HS-27A (cell line): ENCODE data around the gene KLHDC8A.
A peak's percentile ranks its signal among the peaks of the same experiment; 100 is the strongest.
"Not testable (repeated sequence)": the region's sequence is repeated elsewhere in the genome, so short reads cannot be mapped to it uniquely, and the experiment has no call there.

Source experiments
- DNase-seq: peaks from one replicate; pipeline ENCODE4 v3.0.0-alpha.2; 2012; ENCODE audit warnings: low read depth, missing footprints

KLHDC8A gene

GRCh38 chr1:205318231-205318991 lies 38.3 kb downstream of the KLHDC8A start:
- DNase-seq, result no peak

DNA sequence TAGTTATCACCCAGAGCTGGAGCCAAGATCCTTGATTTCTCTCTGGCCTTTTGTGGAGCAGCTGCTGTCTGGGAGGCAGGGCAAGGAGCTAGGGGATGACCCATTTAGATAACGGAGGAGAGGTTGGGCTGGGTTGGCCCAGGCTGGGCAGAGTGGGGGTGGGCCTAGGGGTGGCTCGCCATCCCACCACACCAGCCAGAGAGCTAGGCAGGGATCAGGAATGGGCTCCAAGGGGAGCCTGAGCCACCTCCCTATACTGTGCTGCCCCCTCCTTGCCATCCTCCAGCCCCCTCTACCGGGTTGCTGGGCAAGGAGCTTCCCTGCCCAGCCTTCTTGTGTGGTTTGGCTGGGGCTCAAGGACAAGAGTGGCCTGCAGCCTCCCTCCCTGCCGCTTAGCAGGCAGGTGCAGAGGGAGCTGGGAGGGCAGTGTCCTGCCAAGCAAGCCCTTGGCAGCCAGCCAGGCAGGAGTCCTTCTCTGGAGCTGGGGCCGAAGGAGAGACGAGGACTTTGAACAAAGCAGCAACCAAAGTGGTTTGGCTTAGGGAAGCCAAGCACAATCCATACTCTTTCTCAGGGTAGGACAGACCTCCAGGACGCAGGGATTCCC lies 39.3 kb downstream of the KLHDC8A start:
- DNase-seq, result no peak

DNA sequence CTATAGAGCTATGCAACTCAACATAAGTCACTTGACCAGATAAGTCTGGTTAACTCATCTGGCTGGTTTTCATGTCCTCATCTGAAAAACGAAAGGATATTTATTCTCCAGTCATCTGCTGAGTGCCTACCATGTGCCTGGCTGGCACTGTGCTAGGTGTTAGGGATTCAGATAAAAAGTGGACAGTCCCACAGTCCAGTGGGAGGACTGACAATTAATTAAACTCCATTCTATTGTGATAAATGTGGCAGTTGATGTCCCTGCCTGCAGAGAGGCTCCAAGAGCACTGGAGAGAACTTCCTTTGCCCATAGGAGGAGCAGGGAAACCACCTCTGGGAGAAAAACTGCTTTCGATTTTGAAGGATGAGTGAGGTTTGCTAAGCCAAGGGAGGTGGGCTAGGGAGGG lies 40.6 kb downstream of the KLHDC8A start:
- DNase-seq, result no peak

DNA sequence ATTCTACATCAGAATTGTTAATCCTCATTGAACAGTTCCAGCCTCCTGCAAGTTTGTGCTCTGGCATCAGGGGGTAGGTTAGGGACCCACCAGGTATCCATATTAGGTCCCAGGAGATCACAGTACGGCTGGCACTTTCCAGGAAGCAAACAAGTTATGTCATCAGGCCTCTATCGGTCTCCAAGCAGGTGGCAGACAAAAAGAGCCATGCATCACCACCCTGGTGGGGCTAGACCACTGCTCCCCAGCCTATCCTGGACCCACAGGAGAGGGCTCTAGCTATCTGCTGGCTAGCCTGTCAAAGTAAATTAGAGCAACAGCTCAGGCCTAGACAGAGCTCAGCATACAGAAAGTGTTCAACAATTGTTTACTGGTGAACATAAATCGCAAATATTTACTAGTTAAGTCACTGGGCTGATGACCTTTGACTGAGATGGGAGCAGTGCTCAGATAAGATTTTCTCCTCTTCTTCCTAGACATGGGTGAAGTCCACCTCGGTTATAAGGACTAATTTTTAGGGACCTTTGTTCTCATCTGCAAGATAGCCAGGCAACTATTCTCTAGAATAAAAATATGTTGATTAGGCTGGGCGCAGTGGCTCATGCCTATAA lies 41.6 kb downstream of the KLHDC8A start:
- no peak for DNase-seq

- no peak for DNase-seq
Observed at GRCh38 chr1:205313563-205314308, 43.0 kb downstream of the KLHDC8A start.

- DNase-seq, result no peak
Observed at GRCh38 chr1:205312866-205313562, 43.7 kb downstream of the KLHDC8A start.

GRCh38 chr1:205310976-205311704 lies 45.6 kb downstream of the KLHDC8A start:
- no peak for DNase-seq

DNA sequence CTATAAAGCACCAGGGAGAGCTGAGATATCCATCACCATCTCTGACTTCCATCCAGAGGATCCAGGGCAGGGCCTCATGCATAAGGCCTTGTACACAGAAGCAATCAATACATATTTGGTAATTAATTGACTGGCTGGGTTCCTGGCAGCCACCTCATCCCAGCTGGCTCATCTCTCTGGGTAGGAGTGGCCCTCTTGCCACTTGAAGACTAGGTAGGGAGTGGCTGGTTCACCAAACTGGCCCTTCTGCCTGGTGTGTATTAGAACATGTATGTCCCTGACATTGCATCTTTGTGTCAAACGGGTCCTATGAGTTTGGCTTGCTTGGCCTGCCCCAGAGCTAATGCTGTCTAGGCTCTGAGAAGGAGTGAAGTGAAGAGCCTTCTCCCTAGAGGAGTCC lies 47.0 kb downstream of the KLHDC8A start:
- DNase-seq, result no peak

- DNase-seq, result no peak
Observed at GRCh38 chr1:205306929-205307566, 49.7 kb downstream of the KLHDC8A start.

- no peak for DNase-seq
Observed at GRCh38 chr1:205304695-205305070, 52.0 kb downstream of the KLHDC8A start.

GRCh38 chr1:205304046-205304694 lies 52.6 kb downstream of the KLHDC8A start:
- DNase-seq, result no peak

- DNase-seq, result no peak
Observed at GRCh38 chr1:205303247-205303888, 53.4 kb downstream of the KLHDC8A start.

DNA sequence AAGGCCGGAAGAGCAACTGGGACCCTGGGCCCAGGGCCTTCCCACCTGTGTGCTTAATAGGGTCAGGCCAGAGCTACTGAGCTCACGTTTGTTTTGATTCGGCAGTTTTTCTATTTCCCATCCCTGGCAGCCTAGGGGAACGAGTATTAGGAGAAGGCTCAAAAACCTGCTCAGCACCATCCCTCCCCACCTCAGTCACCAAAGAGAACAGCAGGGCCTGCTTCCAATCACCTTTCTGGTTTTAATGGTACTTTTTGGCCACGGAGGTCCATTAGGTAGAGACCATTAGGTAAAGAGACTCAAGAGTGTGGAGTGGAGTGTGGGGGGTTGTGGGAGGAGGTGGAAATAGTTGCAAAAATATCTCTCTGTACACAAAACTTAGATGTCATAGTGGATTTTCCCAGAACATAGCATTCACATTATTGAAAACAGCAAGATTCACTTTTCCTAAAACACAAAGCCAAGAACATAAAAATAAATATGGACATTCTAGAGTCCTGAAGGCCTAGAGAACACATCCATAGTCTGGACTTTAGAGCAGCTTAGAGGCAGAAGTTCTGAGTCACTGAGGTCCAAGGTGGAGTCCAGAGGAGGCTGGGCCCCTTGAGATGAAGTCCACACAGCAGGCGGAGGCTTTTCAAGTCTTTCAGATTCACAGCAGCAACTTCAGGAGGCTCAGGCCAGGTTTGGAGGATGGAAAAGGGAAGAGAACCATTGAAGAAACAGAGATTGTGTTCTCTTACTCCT lies 54.7 kb downstream of the KLHDC8A start:
- no peak for DNase-seq

GRCh38 chr1:205301205-205301821 lies 55.4 kb downstream of the KLHDC8A start:
- DNase-seq, result peak; percentile 89

DNA sequence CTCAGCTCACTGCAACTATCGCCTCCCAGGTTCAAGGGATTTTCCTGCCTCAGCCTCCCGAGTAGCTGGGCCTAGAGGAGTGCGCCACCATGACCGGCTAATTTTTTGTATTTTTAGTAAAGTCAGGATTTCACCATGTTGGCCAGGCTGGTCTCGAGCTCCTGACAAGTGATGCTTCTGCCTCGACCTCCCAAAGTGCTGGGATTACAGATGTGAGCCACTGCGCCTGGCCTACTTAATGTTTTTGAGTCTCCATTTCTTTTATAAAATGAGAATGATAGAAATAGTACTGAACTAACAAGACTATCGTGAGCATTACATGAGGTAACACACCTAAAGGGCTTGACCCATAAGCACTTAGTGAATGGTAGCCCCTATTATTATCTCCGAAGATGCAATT lies 56.6 kb downstream of the KLHDC8A start:
- DNase-seq, result no peak

DNA sequence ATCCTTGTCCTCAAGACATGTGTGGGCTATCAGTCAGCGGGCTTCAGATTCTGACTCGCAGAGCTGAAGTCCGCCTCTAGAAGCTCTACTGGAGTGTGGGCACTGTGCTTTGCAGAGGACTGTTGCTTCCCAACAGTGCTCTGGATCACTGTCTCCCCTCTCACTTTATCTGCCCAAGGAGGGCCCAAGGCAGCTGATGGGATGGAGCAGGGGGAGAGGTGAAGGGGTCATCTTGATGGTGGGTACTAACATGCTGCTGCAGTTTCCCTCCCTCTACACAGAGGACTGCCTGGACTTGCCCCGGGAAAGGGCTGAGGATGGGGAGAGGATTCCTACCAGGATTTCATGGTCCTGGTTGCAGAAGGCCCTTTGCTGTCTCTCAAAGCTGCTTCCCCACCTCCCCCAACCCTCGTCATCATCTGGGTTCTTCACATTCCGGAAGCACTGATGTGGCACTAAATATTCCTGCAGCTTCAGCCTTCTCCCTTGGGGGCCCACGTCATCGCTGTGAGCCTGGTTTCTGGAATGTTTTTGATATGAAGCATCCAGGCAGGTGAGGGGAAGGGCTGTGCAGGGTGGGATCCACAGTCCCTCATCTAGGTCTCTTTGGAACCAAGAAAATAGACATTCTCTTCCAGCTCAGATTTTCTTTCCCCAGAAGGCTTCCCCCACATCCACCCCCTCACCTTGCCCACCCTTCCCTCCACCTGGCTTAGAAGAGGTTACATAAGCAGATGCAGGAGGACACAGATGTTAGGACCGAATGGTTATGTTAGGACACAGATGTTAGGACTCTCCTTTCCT lies 58.3 kb downstream of the KLHDC8A start:
- peak; percentile 97 for DNase-seq

- DNase-seq, result not testable (repeated sequence)
Observed at GRCh38 chr1:205297546-205298177, 59.1 kb downstream of the KLHDC8A start.
